ENCODE results near the gene RAB31.
A peak's percentile ranks its signal among the peaks of the same experiment; 100 is the strongest.

DNA sequence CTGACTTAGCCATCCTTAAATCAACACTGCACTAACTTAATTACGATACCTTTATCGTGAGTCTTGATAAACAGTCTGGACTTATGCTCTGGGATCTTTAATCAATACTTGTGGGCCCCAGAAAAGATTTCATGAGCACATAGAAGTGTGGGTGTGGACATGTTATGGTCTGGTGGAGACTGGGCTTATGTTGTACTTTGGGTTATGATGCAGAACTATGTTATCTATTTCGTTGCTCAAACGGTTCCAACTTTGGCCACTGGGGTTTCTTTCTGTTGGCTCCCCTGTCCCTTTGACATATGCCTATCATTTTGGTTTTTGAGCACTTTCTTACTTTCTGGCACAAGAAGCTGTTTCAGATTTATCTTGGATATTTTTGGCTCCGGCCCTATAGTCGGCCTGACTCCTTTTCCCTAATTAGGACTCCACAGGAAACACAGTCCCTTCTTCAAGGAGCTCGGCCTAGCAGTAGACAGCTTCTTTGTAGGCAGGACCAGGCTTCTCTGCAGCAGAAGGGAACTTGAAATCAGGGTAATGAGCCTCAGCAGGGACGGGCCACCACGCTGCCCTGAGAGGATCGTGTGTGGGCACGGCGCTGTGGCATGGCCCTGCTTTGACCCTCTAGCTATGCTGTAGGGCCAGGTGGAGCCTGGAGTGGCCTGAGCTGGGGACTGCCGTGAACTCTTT, 123.1 kb downstream of the RAB31 start:
- TF ChIP-seq, protein P1, sequence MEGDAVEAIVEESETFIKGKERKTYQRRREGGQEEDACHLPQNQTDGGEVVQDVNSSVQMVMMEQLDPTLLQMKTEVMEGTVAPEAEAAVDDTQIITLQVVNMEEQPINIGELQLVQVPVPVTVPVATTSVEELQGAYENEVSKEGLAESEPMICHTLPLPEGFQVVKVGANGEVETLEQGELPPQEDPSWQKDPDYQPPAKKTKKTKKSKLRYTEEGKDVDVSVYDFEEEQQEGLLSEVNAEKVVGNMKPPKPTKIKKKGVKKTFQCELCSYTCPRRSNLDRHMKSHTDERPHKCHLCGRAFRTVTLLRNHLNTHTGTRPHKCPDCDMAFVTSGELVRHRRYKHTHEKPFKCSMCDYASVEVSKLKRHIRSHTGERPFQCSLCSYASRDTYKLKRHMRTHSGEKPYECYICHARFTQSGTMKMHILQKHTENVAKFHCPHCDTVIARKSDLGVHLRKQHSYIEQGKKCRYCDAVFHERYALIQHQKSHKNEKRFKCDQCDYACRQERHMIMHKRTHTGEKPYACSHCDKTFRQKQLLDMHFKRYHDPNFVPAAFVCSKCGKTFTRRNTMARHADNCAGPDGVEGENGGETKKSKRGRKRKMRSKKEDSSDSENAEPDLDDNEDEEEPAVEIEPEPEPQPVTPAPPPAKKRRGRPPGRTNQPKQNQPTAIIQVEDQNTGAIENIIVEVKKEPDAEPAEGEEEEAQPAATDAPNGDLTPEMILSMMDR (IDR thresholded peaks at IDR 0.05) = peak in 1 of 5 experiments; percentile 12
- TF ChIP-seq POLR2A (IDR thresholded peaks at IDR 0.05) = no peak

Data from tibial nerve (tissue), 3 donors.